NOMO-1 (cell line): ENCODE measurements around the gene HFE.

Experiments
- DNase-seq, 2 experiments: peaks; one replicate each; lab custom pipeline; 2025; ENCODE audit not compliant: unreplicated experiment in 2 of 2; lab: John Stamatoyannopoulos, UW

The HFE gene

DNA sequence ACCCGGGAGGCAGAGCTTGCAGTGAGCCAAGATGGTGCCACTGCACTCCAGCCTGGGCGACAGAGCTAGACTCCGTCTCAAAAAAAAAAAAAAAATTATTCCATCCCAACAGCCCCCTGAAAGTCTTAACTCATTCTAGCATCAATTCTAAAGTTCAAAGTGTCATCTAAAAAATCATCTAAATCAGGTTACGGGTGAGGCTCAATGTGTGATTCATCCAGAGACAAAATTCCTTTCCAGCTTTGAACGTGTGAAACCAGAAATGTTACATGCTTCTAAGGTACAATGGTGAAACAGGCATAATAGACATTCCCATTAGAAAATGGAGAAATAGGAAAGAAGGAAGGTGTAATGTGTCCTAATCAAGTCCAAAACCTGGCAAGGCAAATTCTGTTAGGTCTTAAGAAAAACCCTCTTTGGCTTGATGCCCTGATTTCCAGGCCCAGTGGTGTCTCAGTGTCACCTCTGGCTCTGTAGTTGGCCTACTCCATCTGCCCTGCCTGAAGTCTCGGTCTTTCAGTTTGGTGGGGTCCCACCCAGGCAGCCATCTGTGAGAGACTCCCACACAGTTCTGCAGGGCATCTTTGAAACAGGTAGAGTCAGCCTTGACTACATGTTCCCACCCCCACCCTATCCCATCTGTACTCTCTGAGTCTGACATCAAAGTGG is 43.5 kb downstream of the HFE start:
- no peak for DNase-seq

GRCh38 chr6:26131618-26132017 is 44.4 kb downstream of the HFE start:
- no peak for DNase-seq

GRCh38 chr6:26133730-26134129 is 46.5 kb downstream of the HFE start:
- no peak for DNase-seq

- no peak for DNase-seq
Measured at GRCh38 chr6:26136321-26136720, 49.1 kb downstream of the HFE start.

DNA sequence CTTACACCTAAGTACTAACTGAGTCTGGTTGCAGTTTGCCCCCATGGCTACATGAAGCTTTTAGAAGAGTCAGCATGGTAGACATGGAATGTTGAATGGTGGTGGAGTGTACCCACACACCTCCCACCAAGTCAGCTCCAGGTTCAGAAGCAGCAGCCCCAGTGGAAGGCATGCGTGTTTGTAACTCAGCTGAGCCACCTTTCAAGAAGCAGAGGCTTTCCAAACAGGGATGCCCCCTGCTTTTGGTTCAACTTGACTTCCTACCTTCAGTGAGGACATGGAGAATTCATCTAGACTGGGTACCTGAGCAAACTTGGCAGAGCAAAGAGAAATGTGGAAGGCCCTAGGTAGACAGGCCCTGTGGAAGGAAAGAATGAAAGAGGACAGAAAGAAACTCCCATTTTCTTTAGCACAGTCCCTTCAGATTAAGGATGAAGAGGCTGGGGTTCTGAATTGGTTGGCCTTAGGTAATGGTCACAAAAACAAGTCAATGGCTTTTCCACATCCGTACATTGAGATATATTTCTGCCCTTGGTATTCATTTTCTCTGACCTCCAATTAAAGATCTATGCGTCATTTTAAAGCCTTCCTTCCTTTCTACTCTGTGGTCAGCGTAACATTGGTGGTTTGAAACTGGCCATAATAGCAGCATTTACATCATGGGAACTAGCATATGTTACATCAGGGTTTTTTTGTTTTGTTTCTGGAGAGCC is 53.2 kb downstream of the HFE start:
- peak in 1 of 2 experiments; percentile 24 for DNase-seq

DNA sequence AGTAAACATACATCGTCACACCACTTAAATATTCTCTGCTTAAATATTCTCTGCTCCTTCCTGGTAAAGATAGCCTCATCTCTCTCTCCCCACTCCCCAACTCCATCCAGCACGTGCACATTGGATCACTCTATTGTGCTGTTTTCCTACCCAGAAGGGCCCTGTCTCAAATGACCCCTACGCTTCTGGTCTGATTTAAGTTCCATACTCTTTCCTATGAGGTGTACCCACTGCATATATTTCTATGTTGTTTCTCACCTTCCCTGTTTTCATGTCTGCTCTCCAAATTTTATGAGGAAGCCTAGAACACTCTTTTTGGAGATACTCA is 53.7 kb downstream of the HFE start:
- DNase-seq, result no peak

GRCh38 chr6:26141378-26141904 is 54.2 kb downstream of the HFE start:
- no peak for DNase-seq

GRCh38 chr6:26142026-26142425 is 54.8 kb downstream of the HFE start:
- no peak for DNase-seq
